Vagina (tissue), 2 donors: Measurements from ENCODE around the gene ZNF687. TPM values are rescaled to one million over a fixed set of nuclear protein-coding genes. Genes with fewer than 3 reads are reported as not detected.

Source experiments
- DNase-seq, 2 donors: peaks; one replicate each; pipeline ENCODE4 v3.0.0-alpha.2; 2017; ENCODE audit errors: extremely low spot score in 2 of 2
- H3K27ac ChIP-seq: fragments of 200-600 bp; sonication (generic); one replicate; pipeline ENCODE4 v1.5.1; 2019
- H3K27me3 ChIP-seq: fragments of 200-600 bp; sonication (generic); one replicate; pipeline ENCODE4 v1.5.1; 2019
- H3K36me3 ChIP-seq, 2 donors: fragments of 200-600 bp; sonication (generic); one replicate each; pipeline ENCODE4 v1.5.1; 2017 to 2019
- H3K4me1 ChIP-seq: fragments of 200-600 bp; sonication (generic); one replicate; pipeline ENCODE4 v1.5.1; 2019
- H3K4me3 ChIP-seq, 2 donors: fragments of 200-600 bp; sonication (generic); 1 replicate in 1 of 2; 2 replicates in 1 of 2; pipeline ENCODE4 v1.5.1; 2016 to 2019
- H3K9me3 ChIP-seq: fragments of 200-600 bp; sonication (generic); one replicate; pipeline ENCODE4 v1.5.1; 2019
- CTCF ChIP-seq, 3 experiments: fragments of 450-650 bp in 2 of 3; fragments of 200-600 bp in 1 of 3; sonication (generic) in 1 of 3; IDR thresholded peaks; one replicate each; pipeline ENCODE4 v1.5.1; 2017 to 2019; ENCODE audit warnings: antibody characterized with exemption in 3 of 3, mild to moderate bottlenecking in 2 of 3, moderate library complexity in 2 of 3
- POLR2A ChIP-seq, 2 donors: fragments of 450-650 bp; IDR thresholded peaks; one replicate each; pipeline ENCODE4 v1.6.1; 2017; ENCODE audit warnings: antibody characterized with exemption in 2 of 2, mild to moderate bottlenecking in 2 of 2, moderate library complexity in 2 of 2
- POLR2AphosphoS5 ChIP-seq, 2 donors: sonication (generic); formaldehyde crosslinking; IDR thresholded peaks; one replicate each; pipeline ENCODE4 v1.9.0; 2017; ENCODE audit warnings: antibody characterized with exemption in 2 of 2, mild to moderate bottlenecking in 2 of 2, low read depth in 1 of 2; ENCODE audit not compliant: insufficient read depth in 1 of 2
- intact Hi-C: fragments of 100-400 bp; cut with DNase I; formaldehyde crosslinking; loops from one replicate; pipeline ENCODE4 v1.15.1; 2023
- total RNA-seq: library from RNA; depleted of rRNA; stranded (reverse); fragments of >200 nt; gene quantifications from one replicate; pipeline ENCODE4 v1.2.3, GENCODE V29; 2016

ZNF687 gene
- total RNA-seq: 26.8 TPM

GRCh38 chr1:151281969-151282882 is at the start of gene ZNF687:
TSS of gene ZNF687 (plus strand) at chr1:151282299. CDS start at chr1:151286292, 3,993 bp downstream.
- TF ChIP-seq POLR2A (IDR thresholded peaks at IDR 0.05) (peak in 1 of 2 donors; percentile 71), CTCF (IDR thresholded peaks at IDR 0.05) (no peak), POLR2AphosphoS5 (IDR thresholded peaks at IDR 0.05; ENCODE audit: insufficient read depth in 1 of 2, low read depth in 1 of 2) (peak; percentile 75 to 83)
- H3K9me3 ChIP-seq: no peaks in the 10 kb centered on the region
- peaks cover 0 to 14% of the 10 kb centered on the region in 2 donors for H3K36me3 ChIP-seq
- no peaks in the 10 kb centered on the region for H3K27me3 ChIP-seq
- peak within 1 kb of the TSS; percentile 96 for H3K27ac ChIP-seq
- H3K4me1 ChIP-seq: peaks cover 23% of the 10 kb centered on the region
- DNase-seq: peak; percentile 100
- peak within 1 kb of the TSS; percentile 52 to 81 for H3K4me3 ChIP-seq
- intact Hi-C loops: loop anchor here (1.0 to 5.0 kb wide), 2 partner anchors 45 to 60 kb away; partner anchors contain the start of gene PI4KB

- Histone ChIP-seq H3K27ac (no peak overlapping the region), H3K27me3 (no peaks in the 10 kb centered on the region), H3K9me3 (no peaks in the 10 kb centered on the region), H3K36me3 (peaks cover 5 to 85% of the 10 kb centered on the region in 2 donors), H3K4me1 (no peaks in the 10 kb centered on the region), H3K4me3 (no peak overlapping the region)
- TF ChIP-seq POLR2AphosphoS5 (IDR thresholded peaks at IDR 0.05; ENCODE audit: insufficient read depth in 1 of 2, low read depth in 1 of 2): no peak
- TF ChIP-seq CTCF (IDR thresholded peaks at IDR 0.05): no peak
- TF ChIP-seq POLR2A (IDR thresholded peaks at IDR 0.05): no peak
- no peak for DNase-seq
- intact Hi-C loops: no loop called here
Observed at GRCh38 chr1:151235235-151235634, 46.9 kb upstream of the ZNF687 start.

- TF ChIP-seq CTCF (IDR thresholded peaks at IDR 0.05) (no peak), POLR2A (IDR thresholded peaks at IDR 0.05) (no peak), POLR2AphosphoS5 (IDR thresholded peaks at IDR 0.05; ENCODE audit: insufficient read depth in 1 of 2, low read depth in 1 of 2) (no peak)
- Histone ChIP-seq H3K27me3 (no peaks in the 10 kb centered on the region), H3K27ac (no peak overlapping the region), H3K9me3 (no peaks in the 10 kb centered on the region), H3K36me3 (peaks cover 5 to 88% of the 10 kb centered on the region in 2 donors), H3K4me3 (no peak overlapping the region), H3K4me1 (no peaks in the 10 kb centered on the region)
- intact Hi-C loops: no loop called here
- DNase-seq: no peak
Observed at GRCh38 chr1:151237678-151238466, 44.2 kb upstream of the ZNF687 start.

- Histone ChIP-seq H3K4me3 (no peak overlapping the region), H3K4me1 (no peaks in the 10 kb centered on the region), H3K9me3 (no peaks in the 10 kb centered on the region), H3K27me3 (no peaks in the 10 kb centered on the region), H3K36me3 (peaks cover 5 to 89% of the 10 kb centered on the region in 2 donors), H3K27ac (no peak overlapping the region)
- intact Hi-C loops: no loop called here
- DNase-seq: no peak
- TF ChIP-seq POLR2A (IDR thresholded peaks at IDR 0.05) (no peak), POLR2AphosphoS5 (IDR thresholded peaks at IDR 0.05; ENCODE audit: insufficient read depth in 1 of 2, low read depth in 1 of 2) (no peak), CTCF (IDR thresholded peaks at IDR 0.05) (no peak)
Observed at GRCh38 chr1:151238467-151238739, 43.7 kb upstream of the ZNF687 start.
